ENCODE results near the gene RCBTB2.

DNA sequence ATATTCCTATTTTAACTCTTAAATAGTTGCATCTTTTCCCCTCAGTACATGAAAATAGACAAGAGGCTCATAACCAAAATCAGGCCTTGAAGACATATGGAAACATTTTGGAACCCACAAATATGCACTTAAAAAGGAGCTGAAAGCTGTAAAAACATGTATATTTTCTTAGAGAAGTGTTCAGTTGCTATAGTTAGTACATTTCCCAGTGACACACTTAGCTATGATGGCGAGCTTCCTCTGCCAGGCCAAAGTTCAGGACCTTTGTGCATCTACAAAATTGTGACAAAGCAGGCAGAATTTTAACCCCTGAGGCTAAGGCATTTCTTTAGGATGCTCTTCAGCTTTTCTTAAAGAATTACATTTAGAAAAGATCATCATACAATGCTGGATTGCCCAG, 54.5 kb downstream of the RCBTB2 start:
- no peak for TF ChIP-seq GABPA (IDR thresholded peaks at IDR 0.05 in 1 of 2, conservative IDR thresholded peaks at IDR 0.05 in 1 of 2)
- TF ChIP-seq SP1 (IDR thresholded peaks at IDR 0.05) = no peak
- TF ChIP-seq, protein P1, sequence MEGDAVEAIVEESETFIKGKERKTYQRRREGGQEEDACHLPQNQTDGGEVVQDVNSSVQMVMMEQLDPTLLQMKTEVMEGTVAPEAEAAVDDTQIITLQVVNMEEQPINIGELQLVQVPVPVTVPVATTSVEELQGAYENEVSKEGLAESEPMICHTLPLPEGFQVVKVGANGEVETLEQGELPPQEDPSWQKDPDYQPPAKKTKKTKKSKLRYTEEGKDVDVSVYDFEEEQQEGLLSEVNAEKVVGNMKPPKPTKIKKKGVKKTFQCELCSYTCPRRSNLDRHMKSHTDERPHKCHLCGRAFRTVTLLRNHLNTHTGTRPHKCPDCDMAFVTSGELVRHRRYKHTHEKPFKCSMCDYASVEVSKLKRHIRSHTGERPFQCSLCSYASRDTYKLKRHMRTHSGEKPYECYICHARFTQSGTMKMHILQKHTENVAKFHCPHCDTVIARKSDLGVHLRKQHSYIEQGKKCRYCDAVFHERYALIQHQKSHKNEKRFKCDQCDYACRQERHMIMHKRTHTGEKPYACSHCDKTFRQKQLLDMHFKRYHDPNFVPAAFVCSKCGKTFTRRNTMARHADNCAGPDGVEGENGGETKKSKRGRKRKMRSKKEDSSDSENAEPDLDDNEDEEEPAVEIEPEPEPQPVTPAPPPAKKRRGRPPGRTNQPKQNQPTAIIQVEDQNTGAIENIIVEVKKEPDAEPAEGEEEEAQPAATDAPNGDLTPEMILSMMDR (IDR thresholded peaks at IDR 0.05; ENCODE audit: low read depth, low read length, missing input control) = no peak
- no peak for TF ChIP-seq TAF1 (conservative IDR thresholded peaks at IDR 0.05)
- peak; percentile 14 to 24 for TF ChIP-seq HNF4A (conservative IDR thresholded peaks at IDR 0.05)
- no peak for TF ChIP-seq FOXA1 (IDR thresholded peaks at IDR 0.05)
